Measurements from ENCODE around the gene IGF2BP3. TPM values are rescaled to one million over a fixed set of nuclear protein-coding genes. Genes with fewer than 3 reads are reported as not detected.

Gene IGF2BP3
- total RNA-seq, 1 donor, result 2.5 TPM

DNA sequence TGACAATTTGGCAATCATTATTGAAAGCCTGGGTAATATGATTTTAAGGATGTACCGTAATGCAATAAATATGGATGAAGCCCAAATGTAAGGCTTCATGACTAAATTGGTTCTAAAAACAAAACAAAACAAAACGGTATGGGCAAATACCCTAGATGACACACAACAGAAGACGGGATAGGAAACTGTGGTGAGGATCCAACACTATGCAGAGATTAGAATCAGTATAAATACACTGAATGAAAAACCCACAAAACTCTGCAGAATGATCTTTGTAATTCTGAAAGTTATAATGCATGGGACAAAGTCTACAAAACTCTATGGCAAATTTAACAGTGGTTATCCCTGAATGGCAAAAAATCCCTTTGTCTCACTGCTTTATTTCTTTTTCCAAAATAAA is 113.6 kb downstream of the IGF2BP3 start:
- H3K36me3 ChIP-seq (ENCODE audit: insufficient read depth, low read length), result no peaks in the 10 kb centered on the region
- H3K27me3 ChIP-seq (ENCODE audit: insufficient read depth, low read length), result no peaks in the 10 kb centered on the region
- TF ChIP-seq, protein P1, sequence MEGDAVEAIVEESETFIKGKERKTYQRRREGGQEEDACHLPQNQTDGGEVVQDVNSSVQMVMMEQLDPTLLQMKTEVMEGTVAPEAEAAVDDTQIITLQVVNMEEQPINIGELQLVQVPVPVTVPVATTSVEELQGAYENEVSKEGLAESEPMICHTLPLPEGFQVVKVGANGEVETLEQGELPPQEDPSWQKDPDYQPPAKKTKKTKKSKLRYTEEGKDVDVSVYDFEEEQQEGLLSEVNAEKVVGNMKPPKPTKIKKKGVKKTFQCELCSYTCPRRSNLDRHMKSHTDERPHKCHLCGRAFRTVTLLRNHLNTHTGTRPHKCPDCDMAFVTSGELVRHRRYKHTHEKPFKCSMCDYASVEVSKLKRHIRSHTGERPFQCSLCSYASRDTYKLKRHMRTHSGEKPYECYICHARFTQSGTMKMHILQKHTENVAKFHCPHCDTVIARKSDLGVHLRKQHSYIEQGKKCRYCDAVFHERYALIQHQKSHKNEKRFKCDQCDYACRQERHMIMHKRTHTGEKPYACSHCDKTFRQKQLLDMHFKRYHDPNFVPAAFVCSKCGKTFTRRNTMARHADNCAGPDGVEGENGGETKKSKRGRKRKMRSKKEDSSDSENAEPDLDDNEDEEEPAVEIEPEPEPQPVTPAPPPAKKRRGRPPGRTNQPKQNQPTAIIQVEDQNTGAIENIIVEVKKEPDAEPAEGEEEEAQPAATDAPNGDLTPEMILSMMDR (IDR thresholded peaks at IDR 0.05; ENCODE audit: extremely low read depth, low read depth, low read length), result no peak
- H3K27ac ChIP-seq (ENCODE audit: low read depth, low read length), result no peak overlapping the region
- H3K4me1 ChIP-seq (ENCODE audit: insufficient read depth, low read length), result peaks cover 18% of the 10 kb centered on the region
- no peak overlapping the region for H2AFZ ChIP-seq (ENCODE audit: low read length)
- H3K4me2 ChIP-seq (ENCODE audit: insufficient read depth, low read length), result peak overlapping the region; percentile 48
- H3K4me3 ChIP-seq (ENCODE audit: insufficient read depth, low read length), result no peak overlapping the region
- H3K79me2 ChIP-seq (ENCODE audit: insufficient read depth, low read length), result no peaks in the 10 kb centered on the region
- H3K9me3 ChIP-seq (ENCODE audit: low read depth, low read length), result no peaks in the 10 kb centered on the region
- no peak for DNase-seq (ENCODE audit: insufficient read length, low spot score, missing footprints)
- H4K20me1 ChIP-seq (ENCODE audit: insufficient read depth, low read length), result no peaks in the 10 kb centered on the region

DNA sequence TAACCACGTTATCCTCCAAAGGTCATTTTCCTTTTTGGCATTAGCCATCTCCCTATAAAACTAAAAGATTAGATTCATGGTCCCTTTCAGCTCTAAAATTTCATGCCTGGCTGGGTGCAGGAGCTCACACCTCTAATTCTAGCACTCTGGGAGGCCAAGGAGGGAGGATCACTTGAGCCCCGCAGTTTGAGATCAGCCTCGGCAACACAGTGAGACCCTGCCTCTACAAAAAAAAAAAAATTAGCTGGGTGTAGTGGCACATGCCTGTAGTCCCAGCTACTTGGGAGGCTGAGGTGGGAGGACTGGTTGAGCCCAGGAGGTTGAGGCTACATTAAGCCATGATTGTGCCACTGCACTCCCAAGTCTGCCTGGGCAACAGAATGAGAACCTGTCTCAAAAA is 114.1 kb downstream of the IGF2BP3 start:
- H3K4me3 ChIP-seq (ENCODE audit: insufficient read depth, low read length), result no peak overlapping the region
- no peaks in the 10 kb centered on the region for H4K20me1 ChIP-seq (ENCODE audit: insufficient read depth, low read length)
- no peaks in the 10 kb centered on the region for H3K27me3 ChIP-seq (ENCODE audit: insufficient read depth, low read length)
- no peak overlapping the region for H3K4me2 ChIP-seq (ENCODE audit: insufficient read depth, low read length)
- no peaks in the 10 kb centered on the region for H3K36me3 ChIP-seq (ENCODE audit: insufficient read depth, low read length)
- no peak for DNase-seq (ENCODE audit: insufficient read length, low spot score, missing footprints)
- H2AFZ ChIP-seq (ENCODE audit: low read length), result no peak overlapping the region
- peaks cover 21% of the 10 kb centered on the region for H3K4me1 ChIP-seq (ENCODE audit: insufficient read depth, low read length)
- no peak overlapping the region for H3K27ac ChIP-seq (ENCODE audit: low read depth, low read length)
- H3K9me3 ChIP-seq (ENCODE audit: low read depth, low read length), result no peaks in the 10 kb centered on the region
- no peaks in the 10 kb centered on the region for H3K79me2 ChIP-seq (ENCODE audit: insufficient read depth, low read length)
- TF ChIP-seq, protein P1 (IDR thresholded peaks at IDR 0.05; ENCODE audit: extremely low read depth, low read depth, low read length), result no peak

DNA sequence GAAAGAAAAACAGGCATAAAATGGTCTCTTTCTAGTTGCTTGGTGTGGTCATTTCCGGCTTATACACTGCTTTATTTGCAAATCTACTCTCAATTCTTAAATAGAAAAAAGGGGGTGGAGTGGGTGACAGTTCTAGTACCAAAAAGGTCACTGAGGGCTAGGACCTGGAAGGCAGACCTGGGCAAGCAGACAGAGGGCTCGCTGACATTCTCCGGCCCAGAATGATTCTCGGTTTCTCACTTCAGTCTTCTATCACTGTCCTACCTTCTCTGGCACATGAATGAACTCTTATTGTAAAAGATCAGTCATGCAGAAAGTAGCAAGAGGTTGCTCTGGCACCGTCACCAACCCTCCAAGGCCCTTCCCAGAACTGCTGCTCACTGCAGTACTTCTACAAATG is 117.1 kb downstream of the IGF2BP3 start:
- no peaks in the 10 kb centered on the region for H3K79me2 ChIP-seq (ENCODE audit: insufficient read depth, low read length)
- H2AFZ ChIP-seq (ENCODE audit: low read length), result no peak overlapping the region
- H3K27ac ChIP-seq (ENCODE audit: low read depth, low read length), result no peak overlapping the region
- H3K4me2 ChIP-seq (ENCODE audit: insufficient read depth, low read length), result no peak overlapping the region
- no peaks in the 10 kb centered on the region for H3K9me3 ChIP-seq (ENCODE audit: low read depth, low read length)
- TF ChIP-seq, protein P1 (IDR thresholded peaks at IDR 0.05; ENCODE audit: extremely low read depth, low read depth, low read length), result no peak
- H3K36me3 ChIP-seq (ENCODE audit: insufficient read depth, low read length), result no peaks in the 10 kb centered on the region
- no peak for DNase-seq (ENCODE audit: insufficient read length, low spot score, missing footprints)
- no peak overlapping the region for H3K4me3 ChIP-seq (ENCODE audit: insufficient read depth, low read length)
- no peaks in the 10 kb centered on the region for H4K20me1 ChIP-seq (ENCODE audit: insufficient read depth, low read length)
- peaks cover 42% of the 10 kb centered on the region for H3K4me1 ChIP-seq (ENCODE audit: insufficient read depth, low read length)
- no peaks in the 10 kb centered on the region for H3K27me3 ChIP-seq (ENCODE audit: insufficient read depth, low read length)

DNA sequence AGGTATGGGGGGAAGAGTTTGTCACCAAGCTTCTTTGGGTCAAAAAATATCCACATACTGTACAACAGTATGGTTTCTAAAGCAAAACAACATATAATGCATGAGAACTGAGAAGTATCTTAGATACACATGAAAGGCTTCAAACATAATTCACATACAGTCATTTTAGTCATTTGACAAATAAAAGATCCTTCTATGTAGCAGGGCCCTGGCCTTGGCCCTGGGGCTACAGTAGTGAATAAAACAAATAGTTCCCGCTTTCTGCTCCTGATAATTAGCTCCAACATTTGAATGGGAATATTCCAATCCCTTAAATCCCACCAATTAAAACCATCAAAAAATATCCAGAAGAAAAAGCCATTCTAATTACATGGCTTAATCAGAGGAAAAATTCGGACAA is 119.8 kb downstream of the IGF2BP3 start:
- no peak overlapping the region for H3K4me2 ChIP-seq (ENCODE audit: insufficient read depth, low read length)
- H3K36me3 ChIP-seq (ENCODE audit: insufficient read depth, low read length), result peaks cover 2% of the 10 kb centered on the region
- H3K4me1 ChIP-seq (ENCODE audit: insufficient read depth, low read length), result peaks cover 41% of the 10 kb centered on the region
- no peak overlapping the region for H3K4me3 ChIP-seq (ENCODE audit: insufficient read depth, low read length)
- no peaks in the 10 kb centered on the region for H3K27me3 ChIP-seq (ENCODE audit: insufficient read depth, low read length)
- H4K20me1 ChIP-seq (ENCODE audit: insufficient read depth, low read length), result no peaks in the 10 kb centered on the region
- H2AFZ ChIP-seq (ENCODE audit: low read length), result no peak overlapping the region
- TF ChIP-seq, protein P1 (IDR thresholded peaks at IDR 0.05; ENCODE audit: extremely low read depth, low read depth, low read length), result no peak
- peaks cover 5% of the 10 kb centered on the region for H3K79me2 ChIP-seq (ENCODE audit: insufficient read depth, low read length)
- no peak overlapping the region for H3K27ac ChIP-seq (ENCODE audit: low read depth, low read length)
- no peak for DNase-seq (ENCODE audit: insufficient read length, low spot score, missing footprints)
- H3K9me3 ChIP-seq (ENCODE audit: low read depth, low read length), result no peaks in the 10 kb centered on the region
